ENCODE data around the gene CDC16.
"Not testable (repeated sequence)": the region's sequence is repeated elsewhere in the genome, so short reads cannot be mapped to it uniquely, and the experiment has no call there.

Gene CDC16, protein sequence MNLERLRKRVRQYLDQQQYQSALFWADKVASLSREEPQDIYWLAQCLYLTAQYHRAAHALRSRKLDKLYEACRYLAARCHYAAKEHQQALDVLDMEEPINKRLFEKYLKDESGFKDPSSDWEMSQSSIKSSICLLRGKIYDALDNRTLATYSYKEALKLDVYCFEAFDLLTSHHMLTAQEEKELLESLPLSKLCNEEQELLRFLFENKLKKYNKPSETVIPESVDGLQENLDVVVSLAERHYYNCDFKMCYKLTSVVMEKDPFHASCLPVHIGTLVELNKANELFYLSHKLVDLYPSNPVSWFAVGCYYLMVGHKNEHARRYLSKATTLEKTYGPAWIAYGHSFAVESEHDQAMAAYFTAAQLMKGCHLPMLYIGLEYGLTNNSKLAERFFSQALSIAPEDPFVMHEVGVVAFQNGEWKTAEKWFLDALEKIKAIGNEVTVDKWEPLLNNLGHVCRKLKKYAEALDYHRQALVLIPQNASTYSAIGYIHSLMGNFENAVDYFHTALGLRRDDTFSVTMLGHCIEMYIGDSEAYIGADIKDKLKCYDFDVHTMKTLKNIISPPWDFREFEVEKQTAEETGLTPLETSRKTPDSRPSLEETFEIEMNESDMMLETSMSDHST

DNA sequence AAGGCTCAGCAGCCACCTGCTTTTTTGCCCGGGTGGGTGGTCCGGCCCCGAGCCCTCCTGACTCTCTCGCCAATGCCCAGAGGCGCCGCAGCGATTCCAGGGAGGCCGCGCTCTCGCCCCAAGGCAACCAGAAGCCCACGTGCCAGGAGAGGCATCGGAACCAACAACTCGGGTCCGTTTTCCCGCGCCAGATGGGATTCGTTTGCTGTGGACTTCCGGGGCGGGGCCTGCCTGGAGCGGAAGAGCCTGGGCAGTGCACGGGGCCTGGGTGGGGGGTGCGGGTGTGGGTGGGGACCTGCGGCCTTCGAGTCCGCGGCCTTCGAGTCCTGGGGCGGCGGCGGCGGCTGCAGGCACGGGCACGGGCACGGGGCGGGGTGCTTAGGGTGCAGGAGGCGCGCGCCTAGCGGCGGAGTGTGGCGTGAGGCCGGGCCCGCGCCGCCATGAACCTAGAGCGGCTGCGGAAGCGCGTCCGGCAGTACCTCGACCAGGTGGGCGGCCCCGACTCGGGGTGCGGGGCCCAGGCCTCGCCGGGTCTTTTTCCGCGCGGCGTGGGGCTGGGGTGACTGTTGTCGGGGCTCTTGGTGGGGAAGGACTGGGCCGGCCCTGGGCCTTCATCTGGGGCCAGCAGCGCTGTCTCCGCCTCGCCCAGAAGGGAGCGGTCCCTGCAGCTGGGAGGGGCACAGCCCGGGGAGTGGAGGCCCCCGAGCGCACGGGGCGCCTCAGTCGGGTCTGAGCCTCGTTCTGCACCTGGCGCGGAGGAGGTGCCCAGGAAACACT lies at the start of gene CDC16:
Gene CDC16, plus strand, starts transcription at position 253 of the 777 bp plus-strand sequence. Its CDS starts 188 bp downstream, at position 441.
- peak; percentile 96 to 98 for DNase-seq

DNA sequence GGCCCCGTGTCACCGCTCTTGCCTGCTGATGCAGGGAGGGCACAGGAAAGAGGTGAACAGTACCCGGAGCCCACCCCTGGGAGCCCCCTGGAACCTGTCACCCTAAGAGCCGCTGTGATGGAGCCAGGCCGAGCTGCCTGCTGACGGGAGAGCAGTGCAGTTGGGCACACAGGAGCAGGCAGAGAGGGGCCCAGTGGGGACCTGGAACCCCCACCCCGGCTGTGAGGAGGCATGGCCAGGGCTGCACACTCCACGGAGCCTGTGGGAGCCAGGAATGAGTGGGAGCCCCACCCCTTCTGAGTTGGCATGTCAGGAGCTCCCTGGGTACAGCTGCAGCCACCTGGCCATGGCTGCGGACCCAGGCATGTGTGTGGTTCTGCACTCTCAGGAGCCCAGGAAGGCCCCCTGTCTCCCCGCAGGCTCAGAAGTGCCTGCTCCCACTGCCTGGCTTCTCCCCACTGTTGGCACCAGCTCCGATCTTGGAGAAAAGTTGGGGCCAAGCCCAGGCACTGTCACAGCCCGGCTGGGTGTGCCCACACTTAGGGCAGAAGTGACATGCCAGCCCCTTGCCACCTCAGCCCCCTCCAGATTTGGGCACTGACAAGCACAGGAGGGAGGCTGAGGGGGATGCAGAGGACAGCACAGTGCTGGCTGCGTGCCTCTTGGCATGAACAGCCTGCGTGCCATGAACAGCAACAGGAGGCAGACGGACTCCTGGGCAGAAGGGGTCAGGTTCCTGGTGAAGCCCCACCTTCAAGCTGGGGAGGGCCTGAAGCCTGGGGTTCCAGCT lies 49.3 kb upstream of the CDC16 start:
- DNase-seq, result no peak

DNA sequence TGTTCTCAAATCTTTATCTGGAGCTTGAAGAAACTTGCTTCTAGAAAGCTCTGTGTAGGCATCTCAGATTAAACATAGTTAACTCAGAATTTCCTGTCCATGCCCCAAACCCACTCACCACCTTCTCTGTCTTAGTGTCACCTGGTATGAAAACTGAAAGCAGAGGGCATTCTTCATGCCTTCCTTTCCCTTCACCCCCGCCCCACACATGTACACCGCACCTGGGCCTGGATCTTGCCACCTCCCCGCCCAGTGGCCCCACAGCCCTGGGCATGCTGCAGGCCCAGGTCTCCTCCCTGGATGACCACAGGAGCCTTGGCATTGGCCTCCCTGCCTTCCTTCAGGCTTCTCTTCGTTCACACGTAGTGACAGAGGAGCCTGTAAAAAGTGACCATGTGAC lies 39.8 kb upstream of the CDC16 start:
- DNase-seq, result peak in 1 of 2 experiments; percentile 35

DNA sequence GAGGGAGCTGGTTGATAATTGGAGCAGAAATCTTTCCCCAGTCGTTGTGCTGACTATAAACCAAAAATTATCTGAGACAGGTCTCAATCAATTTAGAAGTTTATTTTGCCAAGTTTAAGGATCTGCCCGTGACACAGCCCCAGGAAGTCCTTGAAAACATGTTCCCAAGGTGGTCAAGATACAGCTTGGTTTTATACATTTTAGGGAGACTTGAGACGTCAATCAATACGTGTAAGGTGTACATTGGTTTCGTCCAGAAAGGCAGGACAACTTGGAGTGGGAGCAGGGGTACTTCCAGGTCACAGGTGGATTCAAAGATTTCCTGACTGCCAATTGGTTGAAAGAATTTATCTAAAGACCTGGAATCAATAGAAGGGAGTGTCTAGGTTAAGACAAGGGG lies 38.1 kb upstream of the CDC16 start:
- no peak for DNase-seq

DNA sequence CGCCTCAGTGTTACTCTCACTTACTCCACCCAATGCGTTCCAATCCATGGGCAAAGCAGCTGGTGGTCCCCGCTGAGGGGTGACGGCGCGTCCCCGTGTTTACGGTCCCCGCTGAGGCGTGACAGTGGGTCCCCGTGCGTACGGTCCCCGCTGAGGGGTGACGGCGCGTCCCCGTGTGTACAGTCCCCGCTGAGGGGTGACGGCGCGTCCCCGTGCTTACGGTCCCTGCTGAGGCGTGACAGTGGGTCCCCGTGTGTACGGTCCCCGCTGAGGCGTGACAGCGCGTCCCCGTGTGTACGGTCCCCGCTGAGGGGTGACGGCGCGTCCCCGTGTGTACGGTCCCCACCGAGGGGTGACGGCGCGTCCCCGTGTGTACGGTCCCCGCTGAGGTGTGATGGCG lies 36.1 kb upstream of the CDC16 start:
- DNase-seq, result no peak

DNA sequence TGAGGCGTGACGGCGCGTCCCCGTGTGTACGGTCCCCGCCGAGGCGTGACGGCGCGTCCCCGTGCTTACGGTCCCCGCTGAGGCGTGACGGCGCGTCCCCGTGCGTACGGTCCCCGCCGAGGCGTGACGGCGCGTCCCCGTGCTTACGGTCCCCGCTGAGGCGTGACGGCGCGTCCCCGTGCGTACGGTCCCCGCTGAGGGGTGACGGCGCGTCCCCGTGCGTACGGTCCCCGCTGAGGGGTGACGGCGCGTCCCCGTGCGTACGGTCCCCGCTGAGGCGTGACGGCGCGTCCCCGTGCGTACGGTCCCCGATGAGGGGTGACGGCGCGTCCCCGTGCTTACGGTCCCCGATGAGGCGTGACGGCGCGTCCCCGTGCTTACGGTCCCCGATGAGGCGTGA lies 35.2 kb upstream of the CDC16 start:
- not testable (repeated sequence) for DNase-seq

DNA sequence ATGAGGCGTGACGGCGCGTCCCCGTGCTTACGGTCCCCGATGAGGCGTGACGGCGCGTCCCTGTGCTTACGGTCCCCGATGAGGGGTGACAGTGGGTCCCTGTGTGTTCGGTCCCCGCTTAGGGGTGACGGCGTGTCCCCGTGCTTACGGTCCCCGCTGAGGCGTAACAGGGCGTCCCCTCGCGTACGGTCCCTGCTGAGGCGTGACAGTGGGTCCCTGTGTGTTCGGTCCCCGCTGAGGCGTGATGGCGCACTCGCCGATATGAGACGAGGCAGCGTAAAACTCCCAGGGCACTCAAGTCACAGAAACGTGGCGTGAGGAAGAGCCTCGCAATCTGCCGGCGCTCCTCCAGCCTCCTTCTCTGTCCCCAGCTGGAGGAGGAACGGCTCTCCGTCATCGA lies 34.7 kb upstream of the CDC16 start:
- DNase-seq, result no peak

DNA sequence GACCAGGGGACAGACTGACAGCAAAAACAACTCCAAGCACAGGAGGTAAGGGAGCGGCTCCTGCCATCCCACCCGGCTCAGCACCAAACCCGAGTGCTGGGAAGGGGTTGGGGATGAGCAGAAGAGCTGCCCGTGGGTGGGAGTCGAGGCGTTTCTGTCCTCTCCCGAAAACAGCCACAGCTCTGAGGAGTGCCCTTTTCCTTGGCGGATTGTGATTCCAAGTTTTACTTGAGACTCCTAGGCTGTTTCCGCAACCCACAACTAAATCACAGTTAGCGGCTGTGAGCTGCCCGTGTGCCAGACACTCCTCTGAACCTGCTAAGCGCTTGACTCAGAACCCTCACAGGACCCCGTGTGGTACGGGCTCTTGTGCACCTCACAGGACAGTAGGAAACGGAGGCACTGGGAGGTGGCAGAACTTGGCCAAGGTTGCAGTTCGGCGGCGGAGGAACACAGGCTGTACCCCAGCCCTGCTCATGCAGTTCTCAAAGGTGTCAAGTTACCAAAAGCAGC lies 34.2 kb upstream of the CDC16 start:
- DNase-seq, result no peak

DNA sequence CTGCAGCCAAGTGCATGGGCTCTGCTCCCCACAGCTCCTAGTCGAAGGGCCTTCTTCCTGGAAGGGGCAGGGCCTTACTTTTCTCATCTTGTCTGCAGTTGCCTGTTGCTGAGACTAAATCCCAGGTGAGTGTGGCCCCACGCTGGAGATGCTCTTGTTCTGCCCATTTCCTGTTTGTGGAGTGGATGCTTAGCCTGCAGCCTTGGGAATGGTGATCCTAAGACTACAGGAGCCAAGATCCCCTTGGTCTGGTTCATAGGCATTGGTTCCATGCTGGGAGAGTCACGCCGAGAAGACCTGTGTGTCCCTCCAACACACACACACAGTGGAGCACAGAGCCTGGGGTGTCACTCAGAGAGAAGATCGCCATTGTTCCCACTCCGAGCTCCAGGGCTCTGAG lies 32.1 kb upstream of the CDC16 start:
- no peak for DNase-seq

DNA sequence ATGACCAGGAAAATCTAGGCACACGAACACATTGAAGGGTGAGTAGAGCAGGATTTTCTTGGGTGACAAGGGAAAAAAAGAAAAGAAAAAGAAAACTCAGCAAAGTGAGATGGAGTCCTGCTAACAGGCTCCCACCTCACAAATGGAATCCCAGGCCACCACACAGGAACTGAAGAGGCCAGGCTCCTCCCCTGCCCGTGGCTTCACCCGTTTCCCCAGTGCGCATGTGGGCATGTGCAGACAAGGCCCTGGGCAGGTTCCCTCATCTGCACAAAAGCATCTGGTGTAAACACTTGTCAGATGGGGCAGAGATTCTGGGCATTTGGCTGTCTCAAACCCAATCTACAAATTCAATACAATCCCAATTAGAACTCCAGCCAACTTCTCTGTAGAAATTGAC lies 31.2 kb upstream of the CDC16 start:
- no peak for DNase-seq

DNA sequence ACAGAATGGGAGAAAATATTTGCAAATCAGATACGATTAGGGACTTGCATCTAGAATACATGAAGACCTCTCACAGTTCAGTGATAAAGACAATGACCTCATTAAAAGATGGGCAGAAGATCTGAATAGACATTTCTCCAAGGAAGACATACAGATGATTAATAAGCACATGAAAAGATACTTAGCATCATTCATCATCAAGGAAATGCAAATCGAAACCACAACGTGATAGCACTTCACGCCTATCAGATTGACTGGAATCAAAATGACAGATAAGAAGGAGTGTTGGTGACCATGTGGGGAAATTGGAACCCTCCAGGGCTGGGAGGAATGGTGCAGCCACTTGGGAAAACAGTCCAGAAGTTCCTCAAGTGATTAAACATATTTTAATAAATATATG lies 29.8 kb upstream of the CDC16 start:
- DNase-seq, result no peak

DNA sequence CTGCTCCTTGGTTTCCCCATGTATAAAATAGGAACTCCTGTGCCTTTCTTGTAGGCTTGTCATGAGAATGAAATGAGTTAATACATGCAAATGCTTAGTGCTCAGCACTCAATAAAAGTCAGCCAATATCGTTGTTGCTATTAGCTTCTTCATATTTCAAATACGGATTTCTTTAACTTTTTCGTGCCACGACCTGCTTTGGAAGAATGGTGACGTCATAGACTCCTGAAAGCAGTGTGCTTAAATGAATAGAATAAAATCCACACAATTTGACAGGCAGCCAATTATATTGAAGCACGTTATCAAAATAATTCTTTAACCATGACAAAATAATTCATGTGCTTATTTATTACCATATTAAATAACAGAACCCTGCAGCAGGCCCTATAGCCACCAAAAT lies 26.6 kb upstream of the CDC16 start:
- DNase-seq, result no peak

DNA sequence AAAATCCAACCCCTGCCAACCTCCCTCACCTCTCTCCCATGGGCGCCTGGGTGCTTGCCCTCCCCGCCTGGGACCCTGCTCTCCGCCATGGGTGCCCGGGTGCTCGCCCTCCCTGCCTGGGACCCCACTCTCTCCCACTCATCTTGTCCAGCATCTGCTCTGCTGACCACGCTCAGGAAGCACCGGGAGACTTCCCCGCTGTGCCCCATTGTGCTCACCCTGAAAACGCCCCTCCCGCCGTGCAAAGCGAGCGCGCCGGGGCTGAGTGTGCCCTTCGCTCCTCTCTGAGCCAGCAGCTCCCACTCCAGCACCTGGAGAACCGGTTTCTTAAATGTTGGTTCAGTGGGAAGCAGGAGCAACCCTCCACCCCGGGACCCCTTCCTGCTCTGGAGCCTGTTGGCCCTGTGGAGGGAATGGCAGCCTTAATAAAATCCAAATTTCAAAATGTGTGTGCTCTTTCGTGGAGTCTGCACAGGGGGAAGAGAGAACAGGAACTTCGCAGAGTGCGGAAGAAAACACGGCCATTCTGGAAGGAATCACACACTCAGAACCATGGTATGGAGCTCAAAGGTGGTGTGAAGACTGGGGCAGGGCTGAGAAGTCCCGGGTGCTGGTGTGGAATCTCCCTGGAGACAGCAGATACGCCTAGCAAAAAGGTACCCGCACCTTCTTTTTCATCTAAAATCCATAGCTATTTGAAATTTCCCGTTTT lies 23.1 kb upstream of the CDC16 start:
- no peak for DNase-seq

DNA sequence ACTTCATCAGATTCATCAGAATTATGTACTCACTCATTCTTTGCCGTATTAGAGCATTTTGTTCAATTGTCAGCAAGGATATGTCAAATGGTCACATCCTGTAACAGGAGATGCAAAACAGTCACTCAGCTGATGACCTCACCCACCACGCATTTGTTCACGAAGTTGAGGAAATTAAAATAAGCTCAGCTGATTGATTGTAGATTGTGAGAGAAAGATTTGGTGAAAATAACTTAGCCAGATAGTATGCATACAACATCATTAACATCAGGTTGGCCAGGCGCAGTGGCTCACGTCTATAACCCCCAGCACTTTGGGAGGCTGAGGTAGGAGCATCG lies 22.6 kb upstream of the CDC16 start:
- no peak for DNase-seq

DNA sequence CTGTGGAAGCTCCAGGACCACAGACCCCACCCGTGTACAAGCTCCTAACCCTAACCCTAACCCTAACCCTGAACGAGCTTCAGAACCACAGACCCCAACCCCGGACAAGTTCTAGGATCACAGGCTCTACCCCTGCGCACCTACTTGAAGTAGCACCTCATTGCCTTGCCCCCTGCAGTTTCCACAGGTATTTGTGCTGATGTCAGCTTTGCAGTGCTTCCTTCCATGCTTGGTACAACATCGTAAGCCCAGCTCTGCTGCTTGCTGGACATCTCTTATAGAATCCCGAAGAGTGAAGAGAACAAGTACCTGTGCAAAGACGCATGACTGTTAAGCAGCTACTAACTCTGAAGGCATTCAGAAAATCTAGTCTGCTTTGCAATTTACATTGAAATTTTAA lies 20.7 kb upstream of the CDC16 start:
- no peak for DNase-seq

DNA sequence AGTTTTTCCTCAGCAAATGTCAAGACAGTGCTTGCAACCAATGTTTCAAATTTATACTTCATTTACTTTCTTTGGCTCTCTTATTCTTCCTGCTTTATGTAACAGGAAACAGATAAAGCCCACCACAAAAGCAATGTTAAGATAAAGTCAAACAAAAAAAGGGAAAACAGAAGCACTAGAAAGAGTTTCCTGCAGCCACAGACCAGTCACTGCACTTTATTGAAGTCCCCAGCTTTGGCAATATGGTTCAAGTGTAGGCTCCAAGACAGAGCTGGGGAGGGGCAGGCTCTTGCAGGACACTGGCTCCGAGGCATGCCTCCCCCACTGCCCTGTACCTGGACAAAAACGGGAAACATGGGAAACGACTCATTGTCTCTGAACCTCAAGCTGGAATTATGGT lies 15.3 kb upstream of the CDC16 start:
- peak in 1 of 2 experiments; percentile 17 for DNase-seq

DNA sequence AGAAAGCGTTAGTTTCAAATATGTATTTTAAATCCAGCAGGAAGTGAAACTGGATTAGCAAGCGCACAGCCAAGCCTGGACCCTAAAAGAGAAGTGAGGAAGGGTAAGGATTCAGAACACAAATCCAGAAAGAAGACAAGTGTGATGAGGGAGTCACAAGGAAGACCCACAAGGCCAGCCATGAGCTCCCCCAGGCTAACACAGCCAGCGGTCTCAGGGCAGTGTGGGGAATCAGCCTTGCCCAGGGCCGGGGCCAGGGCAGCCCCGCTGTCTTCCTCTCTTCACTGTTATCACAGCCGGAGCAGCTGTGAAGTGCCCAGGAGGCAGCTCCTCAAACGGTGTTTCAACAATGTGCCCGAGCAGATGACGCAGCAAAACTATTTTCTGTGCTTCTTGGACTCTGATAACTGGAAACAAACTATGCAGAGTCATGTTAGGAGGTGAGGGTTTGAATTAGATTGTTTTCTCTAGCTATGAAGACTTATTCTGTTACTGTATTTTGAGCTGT lies 12.2 kb upstream of the CDC16 start:
- no peak for DNase-seq

DNA sequence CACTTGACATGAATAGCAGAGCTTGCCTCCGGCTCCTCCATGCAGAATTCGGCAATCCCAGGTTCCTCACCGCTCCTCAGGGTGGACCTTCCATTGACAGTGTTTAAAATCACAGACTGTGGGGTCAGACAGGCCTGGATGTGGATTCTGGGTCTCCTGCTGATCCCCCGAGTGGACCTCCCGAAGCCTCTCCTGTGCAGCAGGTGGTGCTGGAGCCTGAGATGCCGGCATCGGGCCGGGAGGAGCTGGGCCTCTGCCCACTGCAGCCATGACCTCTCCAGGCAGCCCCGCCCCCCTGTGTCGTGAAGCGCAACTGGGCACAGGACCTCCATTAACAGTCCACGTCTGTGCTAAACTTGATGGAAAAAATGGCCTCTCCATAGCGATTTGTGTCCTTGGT lies 10.5 kb upstream of the CDC16 start:
- peak in 1 of 2 experiments; percentile 13 for DNase-seq

DNA sequence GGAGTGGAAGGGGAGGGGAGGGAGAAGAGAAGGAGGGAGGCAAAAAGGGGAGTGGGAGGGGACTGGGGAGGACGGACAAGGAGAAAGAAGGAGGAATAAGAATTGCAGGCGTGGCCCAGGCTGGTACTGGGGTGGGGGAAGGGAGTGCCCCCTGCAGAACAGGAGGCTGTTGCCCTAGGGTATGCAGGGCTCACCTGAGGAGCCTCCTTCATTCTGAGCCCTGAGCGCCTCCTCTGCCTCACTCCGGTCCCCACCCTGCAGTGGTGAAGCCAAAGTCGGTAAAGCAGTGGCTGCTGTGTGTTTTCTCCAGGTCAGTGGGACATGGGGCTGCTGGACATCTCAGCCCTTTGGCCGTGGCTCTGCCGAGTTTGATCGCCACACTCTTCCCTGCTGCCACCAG lies 9.1 kb upstream of the CDC16 start:
- peak in 1 of 2 experiments; percentile 40 for DNase-seq

DNA sequence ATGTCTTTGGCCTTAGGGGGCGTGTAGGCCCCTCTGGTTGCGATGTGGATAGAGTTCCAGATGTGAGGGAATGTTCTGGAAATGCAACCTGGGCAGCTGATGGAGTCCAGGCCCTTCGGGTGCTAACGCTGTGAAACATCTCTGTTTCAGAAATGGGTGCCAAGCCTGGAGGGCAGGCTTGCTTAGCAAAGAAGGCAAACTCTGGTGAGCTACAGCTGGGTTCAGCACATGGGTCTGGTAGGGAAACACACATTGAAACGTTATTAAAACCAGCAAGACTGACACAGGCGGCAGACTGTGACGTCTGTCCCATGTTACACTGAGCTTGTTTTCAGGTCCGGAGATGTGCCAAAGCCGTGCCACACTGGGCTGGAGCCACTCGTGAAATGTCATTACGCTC lies 8.6 kb upstream of the CDC16 start:
- peak; percentile 45 for DNase-seq

DNA sequence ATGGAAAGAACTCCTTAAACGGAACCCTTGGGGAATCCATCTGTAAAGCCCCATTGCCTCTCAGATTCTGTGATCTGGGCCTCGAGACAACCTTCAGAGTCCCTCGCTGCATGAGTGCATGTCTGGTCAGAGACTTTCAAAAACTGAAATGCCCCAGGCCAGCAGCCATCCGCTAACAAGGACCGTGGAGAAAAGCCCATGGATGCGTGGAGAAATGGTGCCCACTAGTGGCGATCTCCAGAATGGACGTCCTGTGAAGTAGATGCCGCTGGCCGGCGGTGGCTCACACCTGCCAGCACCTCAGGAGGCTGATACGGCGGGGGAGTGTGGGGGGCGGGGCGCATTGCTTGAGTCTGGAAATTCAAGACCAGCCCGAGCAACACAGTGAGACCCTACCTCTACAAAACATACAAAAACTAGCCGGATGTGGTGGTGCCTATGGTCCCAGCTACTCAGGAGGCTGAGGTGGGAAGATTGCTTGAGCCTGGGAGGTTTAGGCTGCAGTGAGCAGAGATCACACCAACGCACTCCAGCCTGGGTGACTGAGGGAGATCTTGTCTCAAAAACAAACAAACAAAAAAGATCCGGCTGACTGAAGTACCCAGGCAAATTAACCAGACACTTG lies 7.9 kb upstream of the CDC16 start:
- DNase-seq, result peak; percentile 90 to 94

DNA sequence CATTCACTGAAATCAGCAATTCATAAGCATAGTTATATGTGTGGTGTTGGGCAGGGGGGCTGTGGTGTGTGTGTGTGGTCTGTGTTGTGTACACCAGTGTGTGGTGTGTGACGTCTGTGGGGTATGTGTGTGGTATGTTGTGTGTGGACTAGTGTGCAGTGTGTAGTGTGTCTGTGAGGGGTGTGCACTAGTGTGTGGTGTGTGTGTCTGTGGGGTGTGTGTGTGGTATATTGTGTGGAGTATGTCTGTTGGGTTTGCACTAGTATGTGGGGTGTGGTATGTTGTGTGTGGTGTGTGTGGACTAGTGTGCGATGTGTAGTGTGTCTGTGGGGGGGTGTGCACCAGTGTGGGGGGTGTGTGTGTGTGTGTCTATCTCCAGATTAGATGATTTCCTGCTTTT lies 7.2 kb upstream of the CDC16 start:
- DNase-seq, result no peak

All from activated T-cell treated with anti-CD3 and anti-CD28 coated beads, Interleukin-2, amount 50 U/mL, for 48 hours (primary cell).